ENCODE measurements around the gene BLACAT1.
A peak's percentile ranks its signal among the peaks of the same experiment; 100 is the strongest.
"Not testable (repeated sequence)": the region's sequence is repeated elsewhere in the genome, so short reads cannot be mapped to it uniquely, and the experiment has no call there.

Gene BLACAT1

GRCh38 chr1:205440121-205440475, 15.7 kb downstream of the BLACAT1 start:
- no peak for DNase-seq (ENCODE audit: low spot score)

DNA sequence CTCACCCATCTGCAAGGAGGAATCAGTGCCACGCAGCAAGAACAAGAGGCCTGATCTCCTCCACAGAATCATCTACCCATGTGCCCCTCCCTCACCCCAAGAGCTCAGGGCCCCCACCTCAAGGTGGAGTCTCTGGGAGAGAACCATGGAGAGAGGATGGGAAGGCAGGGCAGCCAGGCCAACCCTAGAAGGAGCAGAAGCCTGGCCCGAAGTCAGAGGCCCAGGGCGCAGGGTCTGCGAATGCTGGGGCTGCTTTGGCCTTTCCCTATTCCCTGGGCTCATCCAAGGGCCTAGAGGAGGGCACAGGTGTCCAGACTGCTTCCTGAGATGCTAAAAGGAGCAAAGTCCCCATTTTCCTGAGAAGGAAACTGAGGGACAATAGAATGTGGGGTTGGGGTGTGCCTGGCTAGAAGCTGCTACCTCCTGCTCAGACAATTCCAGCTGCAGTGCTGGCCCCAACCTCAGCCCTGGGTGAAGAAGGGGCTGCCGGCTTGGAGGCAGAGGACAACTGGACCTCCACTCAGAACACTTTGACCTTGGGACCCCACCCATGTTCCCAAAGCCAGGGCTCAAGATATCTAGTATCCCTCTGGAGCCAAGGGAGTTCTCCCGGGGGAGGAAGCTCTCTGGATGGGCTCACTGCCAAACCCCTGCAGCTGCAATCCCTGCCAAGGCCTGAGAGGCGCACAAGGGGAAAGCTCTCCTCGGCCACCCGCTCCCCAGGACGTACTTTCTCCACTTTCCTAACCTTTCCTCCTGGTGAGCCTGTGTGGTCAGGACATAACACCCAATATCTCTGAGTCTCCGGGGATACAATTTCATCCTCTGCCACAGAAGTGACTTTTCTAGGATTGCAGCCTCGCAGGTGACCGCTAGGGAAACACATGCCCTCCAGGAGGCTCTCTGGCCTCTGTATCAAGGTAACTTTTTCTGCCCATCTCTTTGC, 17.4 kb downstream of the BLACAT1 start:
- DNase-seq (ENCODE audit: low spot score), result peak; percentile 70

DNA sequence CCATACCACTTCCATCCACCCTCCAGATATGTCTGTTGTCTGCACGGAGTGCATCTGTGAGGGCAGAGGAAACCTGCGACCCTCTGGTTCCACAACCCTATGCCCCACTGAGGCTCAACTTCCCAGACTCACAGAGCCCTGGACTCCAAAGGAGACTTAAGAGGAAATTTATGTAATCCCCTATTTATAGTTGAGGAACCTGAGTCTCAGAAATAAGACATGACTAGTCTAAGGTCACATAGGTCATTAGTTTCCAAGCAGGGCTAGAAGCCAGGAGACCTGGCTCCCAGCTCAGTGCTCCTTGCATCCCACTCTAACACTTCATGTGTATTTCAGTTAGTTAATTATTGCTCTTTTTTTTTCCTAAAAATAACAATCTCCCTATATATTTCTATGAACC, 18.3 kb downstream of the BLACAT1 start:
- DNase-seq (ENCODE audit: low spot score), result no peak

DNA sequence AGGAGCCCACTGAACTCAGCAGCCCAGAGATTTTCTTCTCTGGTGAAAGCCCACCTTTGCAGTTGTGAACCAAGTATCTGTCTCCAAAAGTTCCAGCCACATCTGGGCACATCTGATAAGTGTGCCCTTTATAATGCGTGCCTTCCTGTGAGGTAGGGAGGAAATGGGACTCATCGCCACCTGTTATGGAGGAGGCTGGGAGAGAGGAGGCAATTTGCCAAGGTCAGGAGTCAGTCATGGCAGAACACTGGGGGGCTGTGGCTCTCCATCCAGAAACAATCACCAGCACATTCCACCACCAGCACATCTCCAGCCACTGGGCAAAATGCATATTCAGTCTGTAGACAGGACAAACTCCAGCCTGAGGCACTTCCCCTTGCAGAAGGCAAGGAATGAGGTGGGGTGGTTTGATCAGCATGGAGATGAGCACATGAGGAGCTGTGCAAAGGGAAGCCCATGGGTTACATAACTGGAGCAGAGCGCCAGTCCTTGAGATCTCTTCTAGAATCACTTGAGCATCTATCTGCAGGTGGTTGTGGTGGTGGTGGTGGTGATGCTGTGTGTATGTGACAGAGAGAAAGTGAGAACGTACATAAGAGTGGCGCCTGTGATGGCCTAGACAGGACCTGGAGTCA, 19.0 kb downstream of the BLACAT1 start:
- DNase-seq (ENCODE audit: low spot score), result no peak

DNA sequence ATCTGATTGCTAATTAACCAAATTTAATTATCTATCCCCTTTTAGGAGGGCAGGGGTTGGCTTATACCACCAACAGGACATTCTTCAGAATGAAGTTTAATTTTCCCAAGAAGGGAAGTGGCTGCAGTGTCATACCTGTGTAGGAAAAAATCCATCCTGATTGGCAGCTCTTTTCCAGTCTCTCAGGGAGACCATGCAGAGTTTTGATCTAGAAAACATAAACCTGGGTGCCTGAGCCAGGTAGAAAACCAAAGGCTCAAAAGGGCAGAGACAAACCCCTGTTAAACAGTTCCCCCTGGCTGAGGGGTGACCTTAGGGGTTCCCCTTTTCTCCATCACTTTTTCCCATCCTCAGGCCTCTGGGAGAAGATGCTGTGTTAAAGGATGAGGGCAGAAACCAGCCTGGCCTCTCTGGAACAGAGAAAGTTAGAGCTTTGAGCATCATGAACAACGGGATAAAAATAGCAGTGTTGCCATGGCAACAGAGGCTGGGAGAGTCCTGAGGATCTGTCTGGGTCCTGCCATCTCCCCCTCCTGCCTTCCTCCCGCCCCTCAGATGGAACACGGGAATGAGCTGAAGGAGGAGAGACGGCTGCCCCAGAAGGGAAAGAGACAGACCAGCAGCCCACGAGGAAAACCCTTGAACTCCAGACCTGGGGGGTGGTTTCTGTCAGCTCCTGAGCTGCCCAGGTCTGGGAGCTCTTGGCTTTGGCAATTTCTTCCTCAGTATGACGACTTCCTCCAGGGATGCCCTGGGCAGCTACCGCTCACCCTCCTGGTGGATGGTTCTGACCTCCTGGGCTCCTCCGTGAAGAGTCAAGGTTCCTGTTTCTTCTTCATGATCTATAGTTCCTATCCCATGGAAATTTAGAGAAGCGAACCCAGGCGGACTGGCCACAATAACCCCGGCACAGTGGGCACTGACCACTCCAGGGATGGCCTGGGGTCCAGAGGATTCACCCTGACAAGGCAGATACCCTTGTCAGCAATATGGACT, 20.0 kb downstream of the BLACAT1 start:
- DNase-seq (ENCODE audit: low spot score), result no peak

DNA sequence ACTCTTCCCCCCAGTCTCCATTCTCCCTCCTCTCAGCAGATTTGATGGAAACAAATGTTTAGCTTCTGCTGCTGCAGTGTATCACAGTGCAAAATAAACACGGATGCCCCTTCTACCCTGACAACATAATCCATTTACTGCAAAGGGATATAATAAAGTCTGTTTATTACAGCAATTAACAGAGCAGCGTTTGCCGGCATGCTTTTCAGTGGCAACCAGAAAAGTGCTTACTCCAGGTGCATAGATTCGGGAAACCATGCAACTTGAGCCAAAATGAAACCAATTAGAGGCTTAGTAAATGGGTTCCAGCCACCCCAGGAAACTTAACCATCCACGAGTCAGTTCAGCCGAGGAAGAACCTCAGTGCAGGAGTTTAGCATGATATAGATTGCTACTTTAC, 21.1 kb downstream of the BLACAT1 start:
- no peak for DNase-seq (ENCODE audit: low spot score)

GRCh38 chr1:205432692-205433091, 23.2 kb downstream of the BLACAT1 start:
- not testable (repeated sequence) for DNase-seq (ENCODE audit: low spot score)

- DNase-seq (ENCODE audit: low spot score), result no peak
Measured at GRCh38 chr1:205432116-205432515, 23.7 kb downstream of the BLACAT1 start.

DNA sequence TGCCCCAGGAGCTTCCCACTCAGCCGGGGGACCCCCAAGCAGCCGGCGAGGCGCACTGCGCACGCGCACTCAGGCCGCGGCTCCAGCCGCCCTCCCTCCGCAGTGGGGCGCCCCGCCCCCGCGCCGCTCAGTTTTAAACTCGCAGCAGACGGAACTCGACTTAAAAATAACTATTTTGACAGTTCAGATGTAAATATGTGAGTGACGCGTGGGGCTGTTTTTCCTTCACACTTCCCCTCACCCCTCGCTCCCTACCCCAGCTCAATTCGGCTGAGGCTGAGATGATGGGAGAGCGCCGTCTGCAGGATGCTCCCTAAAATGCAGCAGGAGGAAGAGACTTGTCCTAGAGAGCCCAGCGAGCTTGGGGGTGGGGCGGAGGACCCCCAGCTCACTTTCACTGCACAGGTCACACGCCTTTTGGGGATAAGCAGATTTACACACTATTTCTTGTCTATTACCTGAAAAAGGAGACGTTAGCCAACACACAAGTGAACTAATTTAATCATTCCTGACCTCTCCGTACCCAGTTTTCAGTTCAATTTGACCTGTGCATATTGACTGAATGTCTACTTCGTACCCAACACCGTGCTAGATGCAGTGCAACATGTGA, 25.0 kb downstream of the BLACAT1 start:
- DNase-seq (ENCODE audit: low spot score), result no peak

GRCh38 chr1:205429762-205430695, 25.8 kb downstream of the BLACAT1 start:
- no peak for DNase-seq (ENCODE audit: low spot score)

GRCh38 chr1:205424901-205425600, 30.8 kb downstream of the BLACAT1 start:
- no peak for DNase-seq (ENCODE audit: low spot score)

DNA sequence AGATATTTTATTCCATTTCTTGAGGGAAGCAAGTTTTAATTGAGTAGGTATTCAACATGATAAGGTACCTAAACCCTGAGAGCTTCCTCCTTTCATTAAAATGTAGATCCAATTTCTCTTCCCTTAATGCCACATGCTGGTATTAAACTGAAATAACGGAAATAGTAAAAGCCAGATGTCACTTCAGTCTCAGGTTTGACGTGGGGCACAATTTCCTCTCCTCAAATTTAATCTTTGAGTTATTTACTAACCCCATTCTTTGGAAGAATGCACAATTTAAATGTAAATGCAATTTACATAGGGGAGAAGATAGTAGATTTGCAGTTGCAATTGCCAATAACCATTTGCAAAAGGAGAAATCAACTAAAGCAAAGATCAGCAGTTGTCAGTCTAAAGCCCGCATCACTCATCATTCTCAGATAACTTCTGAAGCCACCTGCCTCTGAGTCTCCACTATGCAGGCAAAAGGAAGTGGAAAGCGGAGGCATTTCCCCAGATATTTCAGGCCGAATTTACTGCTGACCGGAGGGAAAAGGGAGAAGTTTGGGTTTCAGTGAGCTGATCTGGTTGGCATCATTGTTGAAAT, 31.9 kb downstream of the BLACAT1 start:
- no peak for DNase-seq (ENCODE audit: low spot score)

GRCh38 chr1:205422993-205423642, 32.7 kb downstream of the BLACAT1 start:
- no peak for DNase-seq (ENCODE audit: low spot score)

DNA sequence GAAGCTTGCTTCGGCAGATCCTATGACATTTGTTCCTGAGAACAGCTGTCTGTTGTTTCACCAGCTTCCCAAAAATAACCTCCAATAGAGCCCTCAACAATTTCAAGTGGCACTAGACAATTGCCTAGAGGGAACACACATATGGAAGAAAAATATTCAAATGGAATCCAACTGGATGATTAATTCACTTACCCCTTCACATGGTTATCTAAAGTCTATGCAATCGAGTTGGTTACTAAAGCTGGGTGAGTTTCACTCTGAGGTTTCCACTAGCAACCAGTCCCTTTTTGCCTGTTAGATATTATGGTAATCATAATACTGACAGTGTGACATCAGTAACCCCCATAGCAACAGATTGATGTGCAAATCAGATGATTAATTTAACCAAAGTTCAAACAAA, 34.0 kb downstream of the BLACAT1 start, which contains the start of gene LEMD1:
Gene LEMD1, minus strand, starts transcription at position 259 of the 400 bp plus-strand sequence. CDS start 1,520 bp downstream, outside the sequence.
- no peak for DNase-seq (ENCODE audit: low spot score)

- no peak for DNase-seq (ENCODE audit: low spot score)
Measured at GRCh38 chr1:205420938-205421337, 34.9 kb downstream of the BLACAT1 start.

DNA sequence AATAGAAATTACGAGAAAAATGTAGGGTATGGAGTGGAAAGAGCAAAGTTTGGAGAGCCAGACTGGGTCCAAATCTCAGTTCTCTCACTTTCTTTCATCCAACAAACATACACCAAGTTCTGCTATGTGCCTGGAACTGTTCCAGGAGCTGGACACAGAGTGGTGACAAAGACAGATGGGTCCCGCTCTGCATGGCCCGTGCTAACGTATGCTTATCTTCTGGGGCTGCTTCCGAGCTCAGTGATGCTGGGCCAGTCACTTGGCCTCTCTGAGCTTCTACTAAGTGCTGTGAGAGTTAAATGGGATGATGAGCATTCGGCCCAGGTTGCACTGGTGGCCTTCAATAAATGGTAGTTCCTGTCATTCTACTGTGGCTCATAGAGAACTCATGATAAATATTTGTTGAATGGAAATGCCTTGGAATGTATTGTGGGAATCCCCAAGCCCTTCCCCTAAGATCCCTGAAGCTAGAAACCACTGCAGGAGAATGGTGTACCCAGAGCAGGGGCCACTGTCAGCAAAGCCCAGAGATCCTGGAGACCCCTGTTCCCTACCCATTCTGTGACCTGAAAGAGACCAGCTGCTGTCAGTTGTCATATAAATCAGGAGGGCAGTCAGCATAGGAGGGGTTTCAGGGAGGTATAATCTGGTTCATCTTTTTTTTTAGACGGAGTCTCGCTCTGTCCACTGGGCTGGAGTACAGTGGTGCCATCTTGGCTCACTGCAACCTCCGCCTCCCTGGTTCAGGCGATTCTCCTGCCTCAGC, 37.8 kb downstream of the BLACAT1 start:
- no peak for DNase-seq (ENCODE audit: low spot score)

DNA sequence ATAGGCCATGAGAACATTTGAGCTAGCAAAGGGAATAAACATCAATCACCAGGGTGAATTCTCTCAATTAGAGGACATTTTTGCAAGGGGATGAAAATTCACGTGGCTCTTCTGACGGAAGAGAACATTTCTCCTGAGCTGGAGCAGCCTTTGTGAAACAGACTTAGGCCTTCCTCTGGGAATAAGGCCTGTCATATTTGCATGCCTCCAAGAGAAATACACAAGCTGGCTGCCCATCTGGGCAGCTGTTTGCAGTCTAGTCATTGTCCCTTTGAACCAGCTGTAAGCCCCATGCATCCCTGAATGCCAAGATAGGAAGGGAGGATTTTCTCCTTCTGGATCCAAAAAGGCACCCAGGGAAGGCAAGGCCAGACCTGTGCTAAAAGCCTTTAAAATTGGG, 39.5 kb downstream of the BLACAT1 start:
- no peak for DNase-seq (ENCODE audit: low spot score)
